Transverse colon (tissue), 4 donors: ENCODE data around the gene EIF4EBP3. TPM values are rescaled to one million over a fixed set of nuclear protein-coding genes. Genes with fewer than 3 reads are reported as not detected.
A peak's percentile ranks its signal among the peaks of the same experiment; 100 is the strongest.
"Not testable (repeated sequence)": the region's sequence is repeated elsewhere in the genome, so short reads cannot be mapped to it uniquely, and the experiment has no call there.

Experiments
- DNase-seq: peaks from one replicate; pipeline ENCODE4 v3.0.0-alpha.2; 2019
- H3K27ac ChIP-seq, 4 donors: fragments of 200-600 bp; sonication (generic); 2 replicates each; pipeline ENCODE4 v1.5.1; 2016 to 2018; ENCODE audit warnings: inconsistent platforms in 4 of 4
- H3K27me3 ChIP-seq: fragments of 200-600 bp; sonication (generic); 2 replicates; pipeline ENCODE4 v1.5.1; 2017; ENCODE audit warnings: inconsistent platforms
- H3K36me3 ChIP-seq, 4 donors: fragments of 200-600 bp; sonication (generic); 2 replicates each; pipeline ENCODE4 v1.5.1; 2017 to 2019; ENCODE audit warnings: inconsistent platforms in 4 of 4
- H3K4me1 ChIP-seq, 4 donors: fragments of 200-600 bp; sonication (generic); 2 replicates each; pipeline ENCODE4 v1.5.1; 2017 to 2020; ENCODE audit warnings: inconsistent platforms in 4 of 4
- H3K4me3 ChIP-seq, 4 donors: fragments of 200-600 bp; sonication (generic); 1 replicate in 1 of 4; 2 replicates in 3 of 4; pipeline versions ENCODE4 v1.5.1 to v1.6.1; 2017 to 2019; ENCODE audit warnings: inconsistent platforms in 4 of 4
- H3K9me3 ChIP-seq, 2 donors: fragments of 200-600 bp; sonication (generic); 2 replicates each; pipeline ENCODE4 v1.5.1; 2017 to 2019; ENCODE audit warnings: inconsistent platforms in 2 of 2
- EP300 ChIP-seq: sonication (generic); formaldehyde crosslinking; IDR thresholded peaks from one replicate; pipeline ENCODE4 v1.6.1; 2017; ENCODE audit warnings: antibody characterized with exemption, low read depth
- POLR2A ChIP-seq: fragments of 450-650 bp; IDR thresholded peaks from one replicate; pipeline ENCODE4 v1.6.1; 2016; ENCODE audit warnings: antibody characterized with exemption, mild to moderate bottlenecking, moderate library complexity
- POLR2AphosphoS5 ChIP-seq, 3 donors: sonication (generic); formaldehyde crosslinking; IDR thresholded peaks; one replicate each; pipeline ENCODE4 v1.6.1; 2016; ENCODE audit warnings: antibody characterized with exemption in 3 of 3
- WGBS, 2 donors: methylation state at CpG; one replicate each; pipeline ENCODE4 v1.1.5; 2018; ENCODE audit warnings: low coverage in 1 of 2; 5-methylcytosine and 5-hydroxymethylcytosine counted together
- in situ Hi-C, 4 donors: fragments of 200-750 bp; cut with MboI; loops; one replicate each; pipeline versions ENCODE4 v1.15.0 to v1.15.1; 2017; ENCODE audit warnings: low sequenced_read_pairs in 3 of 4, low pct_ligation_motif_present in 1 of 4, low pct_unique_long_range_greater_than_20kb in 1 of 4
- intact Hi-C: fragments of 100-400 bp; cut with DNase I; formaldehyde crosslinking; loops from one replicate; pipeline ENCODE4 v1.15.1; 2023; ENCODE audit warnings: low total_unique reads
- total RNA-seq, 4 donors: library from RNA; depleted of rRNA; stranded (reverse); fragments of >200 nt; gene quantifications; one replicate each; pipeline ENCODE4 v1.1.0, GENCODE V29; 2016
- TF ChIP-seq, protein P1 (sequence below), 5 experiments: fragments of 200-600 bp in 3 of 5; fragments of 450-650 bp in 2 of 5; sonication (generic) in 3 of 5; IDR thresholded peaks; 1 replicate in 2 of 5; 2 replicates in 3 of 5; pipeline ENCODE4 v1.5.1; 2016 to 2017; ENCODE audit warnings: antibody characterized with exemption in 5 of 5, inconsistent platforms in 3 of 5, mild to moderate bottlenecking in 2 of 5, moderate library complexity in 1 of 5

The EIF4EBP3 gene
- total RNA-seq, 4 donors from 2014 or later = 18.0 to 56.0 (median 27.5) TPM; not detected in 1

DNA sequence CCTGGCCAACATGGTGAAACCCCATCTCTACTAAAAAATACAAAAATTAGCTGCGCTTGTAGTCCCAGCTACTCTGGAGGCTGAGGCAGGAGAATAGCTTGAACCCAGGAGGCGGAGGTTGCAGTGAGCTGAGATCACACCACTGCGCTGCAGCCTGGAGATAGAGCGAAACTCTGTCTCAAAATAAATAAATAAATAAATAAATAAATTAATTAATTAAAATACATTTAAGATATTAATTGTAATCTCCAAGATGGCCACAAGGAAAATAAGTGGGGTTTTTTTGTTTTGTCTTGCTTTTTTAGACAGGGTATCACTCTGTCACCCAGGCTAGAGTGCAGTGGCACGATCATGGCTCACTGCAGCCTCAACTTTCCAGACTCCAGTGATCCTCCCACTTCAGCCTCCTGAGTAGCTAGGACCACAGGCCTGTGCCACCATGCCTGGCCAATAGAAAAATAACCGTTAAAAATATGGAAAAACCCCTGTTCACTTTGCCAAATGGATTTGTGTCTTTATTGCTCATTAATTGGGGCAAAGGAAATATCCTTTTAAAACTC lies 31.8 kb downstream of the EIF4EBP3 start:
- H3K4me3 ChIP-seq, H3K36me3 ChIP-seq, H3K9me3 ChIP-seq, H3K27me3 ChIP-seq, DNase-seq, H3K27ac ChIP-seq: not testable (repeated sequence)
- intact Hi-C loops (loop anchor here (5.0 kb wide), 1 partner anchor 1003 kb away; no protein-coding TSS in a partner anchor), in situ Hi-C loops (loop anchor here in 1 of 4 donors (10.0 kb wide), 1 partner anchor 56 kb away; the partner anchor contains the start of genes CD14 and TMCO6)
- TF ChIP-seq, protein P1, sequence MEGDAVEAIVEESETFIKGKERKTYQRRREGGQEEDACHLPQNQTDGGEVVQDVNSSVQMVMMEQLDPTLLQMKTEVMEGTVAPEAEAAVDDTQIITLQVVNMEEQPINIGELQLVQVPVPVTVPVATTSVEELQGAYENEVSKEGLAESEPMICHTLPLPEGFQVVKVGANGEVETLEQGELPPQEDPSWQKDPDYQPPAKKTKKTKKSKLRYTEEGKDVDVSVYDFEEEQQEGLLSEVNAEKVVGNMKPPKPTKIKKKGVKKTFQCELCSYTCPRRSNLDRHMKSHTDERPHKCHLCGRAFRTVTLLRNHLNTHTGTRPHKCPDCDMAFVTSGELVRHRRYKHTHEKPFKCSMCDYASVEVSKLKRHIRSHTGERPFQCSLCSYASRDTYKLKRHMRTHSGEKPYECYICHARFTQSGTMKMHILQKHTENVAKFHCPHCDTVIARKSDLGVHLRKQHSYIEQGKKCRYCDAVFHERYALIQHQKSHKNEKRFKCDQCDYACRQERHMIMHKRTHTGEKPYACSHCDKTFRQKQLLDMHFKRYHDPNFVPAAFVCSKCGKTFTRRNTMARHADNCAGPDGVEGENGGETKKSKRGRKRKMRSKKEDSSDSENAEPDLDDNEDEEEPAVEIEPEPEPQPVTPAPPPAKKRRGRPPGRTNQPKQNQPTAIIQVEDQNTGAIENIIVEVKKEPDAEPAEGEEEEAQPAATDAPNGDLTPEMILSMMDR (IDR thresholded peaks at IDR 0.05) = peak in 1 of 5 experiments; percentile 10
- peaks cover 0 to 12% (median 3%) of the 10 kb centered on the region in 4 donors for H3K4me1 ChIP-seq
- 73 to 92% methylated on average over 2 to 6 of the region's 6 CpGs for WGBS, 2 donors

DNA sequence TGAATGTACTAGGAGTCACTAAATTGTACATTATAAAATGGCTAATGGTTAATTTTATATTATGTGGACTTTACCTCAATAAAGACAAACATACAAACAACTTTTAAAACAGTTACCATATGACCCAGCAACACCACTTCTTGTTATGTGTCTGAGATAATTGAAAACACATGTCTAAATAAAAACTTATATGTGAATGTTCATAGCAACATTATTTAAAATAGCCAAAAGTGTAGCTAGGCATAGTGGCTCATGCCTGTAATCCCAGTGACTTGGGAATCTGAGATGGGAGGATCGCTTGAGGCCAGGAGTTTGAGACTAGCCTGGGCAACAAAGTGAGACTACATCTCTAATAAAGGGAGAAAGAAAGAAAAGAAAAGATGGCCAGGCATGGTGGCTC lies 40.0 kb downstream of the EIF4EBP3 start:
- Histone ChIP-seq H3K27me3 (no peaks in the 10 kb centered on the region), H3K4me1 (peaks cover 0 to 12% (median 0%) of the 10 kb centered on the region in 4 donors), H3K9me3 (no peaks in the 10 kb centered on the region), H3K27ac (no peak overlapping the region), H3K4me3 (no peak overlapping the region), H3K36me3 (no peaks in the 10 kb centered on the region)
- 96% methylated on average over 1 of the region's 1 CpG; no CpG with 5 or more reads in 1 of the 2 donors for WGBS, 2 donors
- no peak for TF ChIP-seq POLR2AphosphoS5 (IDR thresholded peaks at IDR 0.05)
- TF ChIP-seq, protein P1 (IDR thresholded peaks at IDR 0.05) = no peak
- TF ChIP-seq POLR2A = no peak
- no peak for TF ChIP-seq EP300
- in situ Hi-C loops (no loop called here), intact Hi-C loops (no loop called here)
- DNase-seq = no peak

DNA sequence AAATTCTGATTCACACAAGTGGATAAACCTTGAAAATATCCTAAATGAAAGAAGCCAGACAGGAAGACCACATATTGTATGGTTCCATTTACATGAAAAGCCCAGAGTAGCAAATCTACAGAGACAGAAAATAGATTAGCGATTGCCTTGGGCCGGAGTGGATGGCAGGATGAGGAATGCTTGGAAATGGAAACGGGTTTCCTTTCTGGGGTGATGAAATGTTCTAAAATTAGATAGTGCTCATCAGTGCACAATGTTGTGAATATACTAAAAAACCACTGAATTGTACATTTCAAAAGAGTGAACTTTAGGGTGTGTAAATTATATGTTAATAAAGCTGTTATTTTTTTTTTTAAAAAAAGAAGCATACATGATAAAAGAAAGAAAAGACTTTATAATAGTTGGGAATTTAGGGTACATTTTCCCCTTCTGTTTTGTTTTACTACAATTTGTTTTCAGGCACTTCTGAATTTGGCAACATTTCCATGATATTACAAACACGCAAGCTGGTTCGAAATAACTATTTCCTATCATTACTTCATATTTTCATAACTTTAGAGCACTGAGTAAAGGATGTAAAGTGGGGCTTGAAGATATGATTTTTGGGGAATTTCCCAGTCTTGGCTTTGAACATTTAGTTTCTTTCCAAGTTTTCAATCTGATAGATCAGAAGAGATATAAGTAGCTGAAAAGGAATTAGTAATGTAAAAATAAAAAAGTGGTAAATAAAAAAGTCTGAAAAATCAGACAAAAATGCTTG lies 41.0 kb downstream of the EIF4EBP3 start:
- TF ChIP-seq POLR2A (no peak), EP300 (no peak), POLR2AphosphoS5 (IDR thresholded peaks at IDR 0.05) (no peak)
- TF ChIP-seq, protein P1 (IDR thresholded peaks at IDR 0.05) = no peak
- WGBS, 2 donors = 56 to 66% methylated on average over 5 of the region's 5 CpGs
- Histone ChIP-seq H3K9me3 (no peaks in the 10 kb centered on the region), H3K36me3 (no peaks in the 10 kb centered on the region), H3K27ac (peak overlapping the region; percentile 25 to 43 (median 32)), H3K27me3 (no peaks in the 10 kb centered on the region), H3K4me1 (peaks cover 0 to 12% (median 0%) of the 10 kb centered on the region in 4 donors), H3K4me3 (no peak overlapping the region)
- no peak for DNase-seq
- intact Hi-C loops (no loop called here), in situ Hi-C loops (no loop called here)

DNA sequence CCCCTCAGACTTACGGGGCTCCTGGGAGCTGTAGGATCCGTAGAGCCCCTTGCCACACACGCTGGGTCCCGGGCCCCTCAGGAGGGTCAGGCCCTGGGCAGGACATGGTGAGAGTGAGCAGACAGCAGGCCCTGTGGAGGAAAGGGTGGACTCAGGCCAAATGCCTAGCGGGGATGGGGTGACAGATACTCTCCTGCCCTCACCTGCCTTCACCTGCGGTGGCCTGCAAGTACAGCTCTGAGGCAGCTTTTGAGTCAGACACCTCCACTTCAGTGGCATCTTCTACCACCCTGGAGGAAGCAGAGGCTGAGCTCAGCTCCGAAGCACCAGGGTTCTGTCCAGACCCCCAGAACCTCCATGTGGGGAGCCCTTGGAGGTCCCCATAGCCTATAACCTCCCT lies 43.4 kb downstream of the EIF4EBP3 start:
- in situ Hi-C loops = no loop called here
- DNase-seq = no peak
- Histone ChIP-seq H3K27me3 (no peaks in the 10 kb centered on the region), H3K4me1 (peaks cover 0 to 24% (median 0%) of the 10 kb centered on the region in 4 donors), H3K4me3 (no peak overlapping the region), H3K9me3 (no peaks in the 10 kb centered on the region), H3K36me3 (no peaks in the 10 kb centered on the region), H3K27ac (no peak overlapping the region)
- intact Hi-C loops = no loop called here
- TF ChIP-seq POLR2AphosphoS5 (IDR thresholded peaks at IDR 0.05) = no peak
- TF ChIP-seq, protein P1 (IDR thresholded peaks at IDR 0.05) = no peak
- no peak for TF ChIP-seq POLR2A
- no peak for TF ChIP-seq EP300
- 89% methylated on average over 6 of the region's 7 CpGs; no CpG with 5 or more reads in 1 of the 2 donors for WGBS, 2 donors
